Measurements from ENCODE around the gene COL27A1.

The COL27A1 gene

GRCh38 chr9:114302727-114303126 is 147.4 kb downstream of the COL27A1 start:
- Histone ChIP-seq H3K4me3 (ENCODE audit: insufficient read depth, low read depth, low read length, poor library complexity, severe bottlenecking) (no peak overlapping the region), H3K4me1 (ENCODE audit: control insufficient read depth, insufficient read depth, low read length, poor library complexity, severe bottlenecking) (peaks cover 4% of the 10 kb centered on the region), H3K36me3 (ENCODE audit: control insufficient read depth, insufficient read depth, low read length) (no peaks in the 10 kb centered on the region), H3K27ac (ENCODE audit: insufficient read depth, low read length, poor library complexity, severe bottlenecking) (no peak overlapping the region), H3K27me3 (replicated peaks; ENCODE audit: control insufficient read depth, insufficient read depth, low read length, poor library complexity, severe bottlenecking) (no peaks in the 10 kb centered on the region), H3K9me3 (ENCODE audit: control insufficient read depth, low read length) (no peaks in the 10 kb centered on the region)
- DNase-seq: no peak

- DNase-seq: no peak
- peaks cover 4% of the 10 kb centered on the region for H3K4me1 ChIP-seq (ENCODE audit: control insufficient read depth, insufficient read depth, low read length, poor library complexity, severe bottlenecking)
- H3K9me3 ChIP-seq (ENCODE audit: control insufficient read depth, low read length): no peaks in the 10 kb centered on the region
- no peak overlapping the region for H3K4me3 ChIP-seq (ENCODE audit: insufficient read depth, low read depth, low read length, poor library complexity, severe bottlenecking)
- no peaks in the 10 kb centered on the region for H3K27me3 ChIP-seq (replicated peaks; ENCODE audit: control insufficient read depth, insufficient read depth, low read length, poor library complexity, severe bottlenecking)
- no peak overlapping the region for H3K27ac ChIP-seq (ENCODE audit: insufficient read depth, low read length, poor library complexity, severe bottlenecking)
- no peaks in the 10 kb centered on the region for H3K36me3 ChIP-seq (ENCODE audit: control insufficient read depth, insufficient read depth, low read length)
Measured at GRCh38 chr9:114303571-114303970, 148.2 kb downstream of the COL27A1 start.

GRCh38 chr9:114303977-114304376 is 148.6 kb downstream of the COL27A1 start:
- H3K4me1 ChIP-seq (ENCODE audit: control insufficient read depth, insufficient read depth, low read length, poor library complexity, severe bottlenecking): peaks cover 4% of the 10 kb centered on the region
- no peak overlapping the region for H3K27ac ChIP-seq (ENCODE audit: insufficient read depth, low read length, poor library complexity, severe bottlenecking)
- DNase-seq: no peak
- H3K36me3 ChIP-seq (ENCODE audit: control insufficient read depth, insufficient read depth, low read length): no peaks in the 10 kb centered on the region
- no peaks in the 10 kb centered on the region for H3K9me3 ChIP-seq (ENCODE audit: control insufficient read depth, low read length)
- H3K4me3 ChIP-seq (ENCODE audit: insufficient read depth, low read depth, low read length, poor library complexity, severe bottlenecking): no peak overlapping the region
- H3K27me3 ChIP-seq (replicated peaks; ENCODE audit: control insufficient read depth, insufficient read depth, low read length, poor library complexity, severe bottlenecking): no peaks in the 10 kb centered on the region

GRCh38 chr9:114304416-114305188 is 149.3 kb downstream of the COL27A1 start:
- Histone ChIP-seq H3K36me3 (ENCODE audit: control insufficient read depth, insufficient read depth, low read length) (no peaks in the 10 kb centered on the region), H3K9me3 (ENCODE audit: control insufficient read depth, low read length) (no peaks in the 10 kb centered on the region), H3K4me1 (ENCODE audit: control insufficient read depth, insufficient read depth, low read length, poor library complexity, severe bottlenecking) (peaks cover 4% of the 10 kb centered on the region), H3K4me3 (ENCODE audit: insufficient read depth, low read depth, low read length, poor library complexity, severe bottlenecking) (no peak overlapping the region), H3K27ac (ENCODE audit: insufficient read depth, low read length, poor library complexity, severe bottlenecking) (no peak overlapping the region), H3K27me3 (replicated peaks; ENCODE audit: control insufficient read depth, insufficient read depth, low read length, poor library complexity, severe bottlenecking) (no peaks in the 10 kb centered on the region)
- no peak for DNase-seq

GRCh38 chr9:114307899-114308267 is 152.5 kb downstream of the COL27A1 start:
- Histone ChIP-seq H3K4me1 (ENCODE audit: control insufficient read depth, insufficient read depth, low read length, poor library complexity, severe bottlenecking) (peaks cover 4% of the 10 kb centered on the region), H3K27ac (ENCODE audit: insufficient read depth, low read length, poor library complexity, severe bottlenecking) (no peak overlapping the region), H3K4me3 (ENCODE audit: insufficient read depth, low read depth, low read length, poor library complexity, severe bottlenecking) (no peak overlapping the region), H3K27me3 (replicated peaks; ENCODE audit: control insufficient read depth, insufficient read depth, low read length, poor library complexity, severe bottlenecking) (no peaks in the 10 kb centered on the region), H3K36me3 (ENCODE audit: control insufficient read depth, insufficient read depth, low read length) (no peaks in the 10 kb centered on the region), H3K9me3 (ENCODE audit: control insufficient read depth, low read length) (no peaks in the 10 kb centered on the region)
- DNase-seq: no peak

- Histone ChIP-seq H3K9me3 (ENCODE audit: control insufficient read depth, low read length) (no peaks in the 10 kb centered on the region), H3K27me3 (replicated peaks; ENCODE audit: control insufficient read depth, insufficient read depth, low read length, poor library complexity, severe bottlenecking) (no peaks in the 10 kb centered on the region), H3K36me3 (ENCODE audit: control insufficient read depth, insufficient read depth, low read length) (no peaks in the 10 kb centered on the region), H3K4me1 (ENCODE audit: control insufficient read depth, insufficient read depth, low read length, poor library complexity, severe bottlenecking) (peaks cover 4% of the 10 kb centered on the region), H3K27ac (ENCODE audit: insufficient read depth, low read length, poor library complexity, severe bottlenecking) (no peak overlapping the region), H3K4me3 (ENCODE audit: insufficient read depth, low read depth, low read length, poor library complexity, severe bottlenecking) (no peak overlapping the region)
- no peak for DNase-seq
Measured at GRCh38 chr9:114308361-114308950, 153.1 kb downstream of the COL27A1 start.

GRCh38 chr9:114309096-114309495 is 153.8 kb downstream of the COL27A1 start:
- Histone ChIP-seq H3K27me3 (replicated peaks; ENCODE audit: control insufficient read depth, insufficient read depth, low read length, poor library complexity, severe bottlenecking) (no peaks in the 10 kb centered on the region), H3K36me3 (ENCODE audit: control insufficient read depth, insufficient read depth, low read length) (no peaks in the 10 kb centered on the region), H3K27ac (ENCODE audit: insufficient read depth, low read length, poor library complexity, severe bottlenecking) (no peak overlapping the region), H3K9me3 (ENCODE audit: control insufficient read depth, low read length) (no peaks in the 10 kb centered on the region), H3K4me1 (ENCODE audit: control insufficient read depth, insufficient read depth, low read length, poor library complexity, severe bottlenecking) (peaks cover 4% of the 10 kb centered on the region), H3K4me3 (ENCODE audit: insufficient read depth, low read depth, low read length, poor library complexity, severe bottlenecking) (no peak overlapping the region)
- DNase-seq: no peak

GRCh38 chr9:114310471-114311450 is 155.4 kb downstream of the COL27A1 start:
- Histone ChIP-seq H3K27ac (ENCODE audit: insufficient read depth, low read length, poor library complexity, severe bottlenecking) (no peak overlapping the region), H3K4me1 (ENCODE audit: control insufficient read depth, insufficient read depth, low read length, poor library complexity, severe bottlenecking) (no peaks in the 10 kb centered on the region), H3K27me3 (replicated peaks; ENCODE audit: control insufficient read depth, insufficient read depth, low read length, poor library complexity, severe bottlenecking) (no peaks in the 10 kb centered on the region), H3K4me3 (ENCODE audit: insufficient read depth, low read depth, low read length, poor library complexity, severe bottlenecking) (no peak overlapping the region), H3K36me3 (ENCODE audit: control insufficient read depth, insufficient read depth, low read length) (no peaks in the 10 kb centered on the region), H3K9me3 (ENCODE audit: control insufficient read depth, low read length) (no peaks in the 10 kb centered on the region)
- no peak for DNase-seq

- H3K9me3 ChIP-seq (ENCODE audit: control insufficient read depth, low read length): no peaks in the 10 kb centered on the region
- H3K36me3 ChIP-seq (ENCODE audit: control insufficient read depth, insufficient read depth, low read length): no peaks in the 10 kb centered on the region
- no peak overlapping the region for H3K4me3 ChIP-seq (ENCODE audit: insufficient read depth, low read depth, low read length, poor library complexity, severe bottlenecking)
- H3K27ac ChIP-seq (ENCODE audit: insufficient read depth, low read length, poor library complexity, severe bottlenecking): no peak overlapping the region
- peaks cover 2% of the 10 kb centered on the region for H3K27me3 ChIP-seq (replicated peaks; ENCODE audit: control insufficient read depth, insufficient read depth, low read length, poor library complexity, severe bottlenecking)
- no peaks in the 10 kb centered on the region for H3K4me1 ChIP-seq (ENCODE audit: control insufficient read depth, insufficient read depth, low read length, poor library complexity, severe bottlenecking)
- no peak for DNase-seq
Measured at GRCh38 chr9:114311571-114312512, 156.5 kb downstream of the COL27A1 start.

Measured in effector memory CD4-positive, alpha-beta T cell (primary cell).